DND-41 (cell line): ENCODE measurements around the gene MEF2C.

ENCODE experiments used
- CTCF ChIP-seq: IDR thresholded peaks from 2 replicates; pipeline ENCODE4 v1.5.1; 2012; ENCODE audit warnings: borderline replicate concordance, low read length, moderate library complexity, mild to moderate bottlenecking; ENCODE audit not compliant: poor library complexity, severe bottlenecking; ENCODE audit errors: extremely low read depth
- EZH2 ChIP-seq: IDR thresholded peaks from 3 replicates; pipeline ENCODE4 v1.6.1; 2012; ENCODE audit warnings: borderline replicate concordance, low read depth, mild to moderate bottlenecking, moderate library complexity, low read length, inconsistent platforms; ENCODE audit not compliant: severe bottlenecking

- no peak for TF ChIP-seq CTCF
- TF ChIP-seq EZH2 = no peak
Measured at GRCh38 chr5:88691945-88692868, 190.8 kb downstream of the MEF2C start.
